IPS-NIHi7 (cell line): Measurements from ENCODE around the gene GAB2.
"Not testable (repeated sequence)": the region's sequence is repeated elsewhere in the genome, so short reads cannot be mapped to it uniquely, and the experiment has no call there.

Source experiments
- DNase-seq: peaks from one replicate; pipeline ENCODE4 v3.0.0; 2012; ENCODE audit warnings: mixed read lengths; ENCODE audit errors: extremely low spot score

GAB2 gene

DNA sequence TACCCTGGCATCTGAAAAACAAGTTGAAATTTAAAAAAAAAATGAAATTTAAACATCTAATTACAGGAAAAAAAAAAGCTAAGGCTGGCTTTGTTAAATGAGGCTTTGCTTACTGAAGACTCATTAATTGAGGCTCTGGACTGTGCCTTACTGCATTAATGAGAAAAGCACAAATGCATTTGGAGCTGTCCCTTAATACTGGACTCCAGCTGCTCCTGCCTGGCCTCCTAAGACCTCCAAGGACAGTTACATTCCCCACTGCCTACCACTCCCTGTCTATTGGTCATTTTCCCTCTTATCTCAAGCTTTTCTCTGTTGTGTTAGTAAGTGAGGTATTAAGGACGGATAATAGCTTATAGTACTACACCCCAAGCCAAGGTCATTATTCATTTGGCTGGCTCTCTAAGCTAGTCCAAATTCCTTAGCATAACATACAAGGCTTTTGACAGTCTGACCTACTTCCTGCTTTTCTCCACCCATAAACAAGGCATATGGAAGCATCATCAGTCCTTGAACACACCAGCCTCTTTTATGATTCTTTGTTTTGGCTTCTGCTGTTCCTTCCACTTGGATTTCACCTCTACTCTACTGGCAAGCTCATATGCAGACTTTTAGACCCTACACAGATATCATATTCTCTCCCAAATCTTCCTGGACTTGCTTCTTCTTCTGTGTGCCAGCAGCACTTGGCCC, 166.4 kb downstream of the GAB2 start:
- no peak for DNase-seq

- no peak for DNase-seq
Measured at GRCh38 chr11:78250099-78250498, 167.5 kb downstream of the GAB2 start.

DNA sequence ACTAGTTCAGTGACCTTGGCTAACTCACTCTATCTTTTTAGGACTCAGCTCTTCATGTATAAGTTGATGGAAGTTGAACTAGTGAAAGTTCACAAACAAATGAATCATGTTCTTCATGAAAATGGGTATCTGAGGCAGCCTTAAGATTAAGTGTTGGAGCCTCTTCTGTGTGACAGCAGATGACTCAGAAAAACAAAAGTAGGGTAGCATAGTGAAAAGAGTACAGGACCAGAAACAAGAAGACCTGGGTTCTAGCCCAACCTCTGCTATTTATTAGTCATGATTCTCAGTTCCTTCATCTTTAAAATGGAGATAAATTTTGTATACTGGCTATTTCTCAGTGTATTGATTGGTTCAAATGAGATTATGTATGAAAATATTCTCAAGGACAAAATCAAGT, 168.7 kb downstream of the GAB2 start:
- no peak for DNase-seq

- no peak for DNase-seq
Measured at GRCh38 chr11:78248191-78248590, 169.4 kb downstream of the GAB2 start.

DNA sequence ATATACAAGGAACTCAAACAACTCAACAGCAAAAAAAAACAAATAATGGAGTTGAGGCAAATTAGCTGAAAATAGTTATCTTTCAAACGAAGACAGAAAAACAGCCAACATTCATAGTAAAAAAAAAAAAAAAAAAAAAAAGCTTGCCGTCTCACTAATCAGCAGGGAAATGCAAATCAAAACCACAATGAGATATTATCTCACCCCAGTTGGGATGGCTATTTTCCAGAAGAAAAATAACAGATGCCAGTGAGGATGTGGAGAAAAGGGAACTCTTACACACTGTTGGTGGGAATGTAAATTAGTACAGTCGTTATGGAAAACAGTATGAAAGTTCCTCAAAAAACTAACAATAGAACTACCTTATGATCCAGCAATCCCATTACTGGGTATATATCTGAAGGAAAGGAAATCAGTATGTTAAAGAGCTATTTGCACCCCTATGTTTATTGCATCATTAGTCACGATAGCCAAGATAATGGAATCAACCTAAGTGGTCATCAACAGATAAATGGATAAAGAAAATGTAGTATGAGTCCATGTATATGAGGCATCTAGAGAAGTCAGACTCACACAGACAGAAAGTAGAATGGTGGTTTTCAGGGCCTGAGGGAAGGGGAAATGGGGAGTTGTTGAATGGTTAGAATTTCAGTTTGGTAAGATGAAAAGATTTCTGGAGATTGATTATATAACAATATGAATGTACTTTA, 172.9 kb downstream of the GAB2 start:
- no peak for DNase-seq

GRCh38 chr11:78244080-78244479, 173.5 kb downstream of the GAB2 start:
- no peak for DNase-seq

- DNase-seq, result no peak
Measured at GRCh38 chr11:78241475-78241874, 176.1 kb downstream of the GAB2 start.

DNA sequence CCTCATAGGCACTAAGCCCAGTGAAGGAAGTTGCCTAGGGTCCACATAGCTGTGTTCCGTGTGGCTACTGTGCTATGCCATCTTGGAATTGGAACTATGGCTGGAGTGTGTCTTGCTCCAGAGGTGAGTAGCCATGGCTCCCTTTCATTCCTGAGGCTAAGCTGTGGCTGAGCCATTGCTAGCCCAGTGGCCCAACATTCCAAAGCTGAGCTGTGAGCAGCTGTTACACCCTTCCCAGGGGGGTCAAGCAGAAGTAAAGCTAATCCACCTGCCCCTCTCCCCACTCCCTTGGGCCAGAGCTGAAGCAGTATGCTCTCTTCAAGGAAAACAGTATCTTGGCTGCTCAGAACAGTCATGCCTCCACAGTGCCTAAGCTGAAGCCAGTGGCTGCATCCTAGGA, 177.8 kb downstream of the GAB2 start:
- no peak for DNase-seq

GRCh38 chr11:78237293-78238046, 180.2 kb downstream of the GAB2 start:
- DNase-seq, result no peak

- no peak for DNase-seq
Measured at GRCh38 chr11:78234006-78234405, 183.6 kb downstream of the GAB2 start.

DNA sequence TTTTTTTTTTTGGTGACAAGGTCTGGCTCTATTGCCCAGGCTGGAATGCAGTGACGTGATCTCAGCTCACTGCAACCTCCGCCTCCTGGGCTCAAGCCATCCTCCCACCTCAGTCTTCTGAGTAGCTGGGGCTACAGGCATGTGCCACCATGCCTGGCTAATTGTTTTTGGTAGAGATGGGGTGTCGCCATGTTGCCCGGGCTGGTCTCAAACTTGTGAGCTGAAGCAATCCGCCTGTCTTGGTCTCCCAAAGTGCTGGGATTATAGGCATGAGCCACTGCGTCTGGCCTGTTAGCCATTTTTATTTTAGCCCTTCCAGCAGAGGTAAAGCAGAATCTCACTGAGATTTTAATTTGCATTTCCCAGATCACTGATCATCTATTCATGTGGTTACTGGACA, 184.6 kb downstream of the GAB2 start:
- DNase-seq, result not testable (repeated sequence)

- DNase-seq, result no peak
Measured at GRCh38 chr11:78231962-78232501, 185.6 kb downstream of the GAB2 start.

DNA sequence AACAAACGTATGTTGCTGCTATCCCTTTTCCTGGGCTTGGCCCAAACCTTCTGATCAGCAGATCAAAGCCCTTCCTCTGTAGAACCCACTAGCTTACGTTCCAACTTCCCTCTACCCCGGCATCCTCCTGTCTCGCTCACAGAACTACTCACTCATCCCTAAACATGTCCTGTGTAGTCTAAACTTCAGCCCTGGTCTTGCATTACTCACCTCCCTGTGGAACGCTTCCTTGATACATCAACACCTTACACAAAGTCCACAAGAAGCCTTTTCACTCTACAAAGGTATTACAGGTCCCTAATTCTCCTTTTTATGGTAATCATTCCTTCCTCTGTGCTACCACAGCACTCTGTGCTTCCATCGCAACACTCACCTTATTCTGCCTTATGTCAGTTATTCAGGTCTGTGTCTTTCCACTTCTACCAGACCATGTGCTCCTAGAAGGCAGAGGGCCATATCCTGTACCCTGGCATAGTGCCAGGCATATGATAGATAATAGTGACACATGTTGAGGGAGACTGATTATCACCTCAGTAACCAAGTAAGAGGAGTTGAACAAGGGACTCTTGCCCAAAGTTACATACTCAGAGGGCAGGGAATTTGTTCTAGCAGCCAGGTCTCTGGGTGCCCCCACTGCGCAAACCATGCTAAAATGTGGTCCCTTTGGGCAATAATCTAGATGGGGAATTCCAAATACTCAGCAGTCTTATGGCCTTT, 187.3 kb downstream of the GAB2 start:
- no peak for DNase-seq

GRCh38 chr11:78229106-78229505, 188.5 kb downstream of the GAB2 start:
- DNase-seq, result no peak

DNA sequence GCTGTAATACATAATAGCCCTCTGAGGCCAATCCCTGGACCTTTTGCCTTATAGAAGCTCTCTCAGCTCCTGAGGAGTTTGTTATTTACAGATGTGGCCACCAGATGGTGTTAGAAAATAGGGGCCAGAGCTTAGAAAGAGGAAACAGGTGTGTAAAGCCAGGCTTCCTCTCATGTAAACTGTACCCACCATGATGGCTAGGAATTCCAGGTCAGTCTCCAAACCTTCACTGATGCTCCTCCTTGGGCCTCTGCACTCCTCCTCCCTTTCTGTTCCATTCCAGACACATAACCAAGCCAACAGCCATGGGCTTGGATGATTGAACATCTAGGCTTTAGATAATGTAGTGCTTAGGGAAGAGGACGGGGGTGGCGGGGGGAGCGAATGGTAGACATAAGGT, 189.2 kb downstream of the GAB2 start:
- DNase-seq, result peak; percentile 81

DNA sequence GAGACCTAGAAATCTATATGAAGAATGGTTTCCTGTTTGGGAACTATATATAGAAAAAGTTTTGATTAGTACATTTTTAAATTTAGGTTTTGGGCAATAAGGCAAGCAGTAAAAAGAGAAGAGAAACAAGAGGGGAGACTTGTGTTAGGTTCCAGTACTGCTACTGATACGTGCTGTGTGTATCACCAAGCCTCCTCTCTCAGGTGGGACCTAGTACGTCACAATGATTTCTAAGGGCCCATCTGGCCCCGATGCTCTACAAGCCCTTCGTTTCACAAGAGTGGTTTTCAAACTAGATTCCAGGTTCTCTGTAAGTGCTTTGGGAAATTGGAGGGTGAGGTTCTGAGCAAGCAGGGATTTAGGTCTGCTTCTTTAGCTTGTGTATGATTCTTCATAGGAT, 189.7 kb downstream of the GAB2 start:
- no peak for DNase-seq

DNA sequence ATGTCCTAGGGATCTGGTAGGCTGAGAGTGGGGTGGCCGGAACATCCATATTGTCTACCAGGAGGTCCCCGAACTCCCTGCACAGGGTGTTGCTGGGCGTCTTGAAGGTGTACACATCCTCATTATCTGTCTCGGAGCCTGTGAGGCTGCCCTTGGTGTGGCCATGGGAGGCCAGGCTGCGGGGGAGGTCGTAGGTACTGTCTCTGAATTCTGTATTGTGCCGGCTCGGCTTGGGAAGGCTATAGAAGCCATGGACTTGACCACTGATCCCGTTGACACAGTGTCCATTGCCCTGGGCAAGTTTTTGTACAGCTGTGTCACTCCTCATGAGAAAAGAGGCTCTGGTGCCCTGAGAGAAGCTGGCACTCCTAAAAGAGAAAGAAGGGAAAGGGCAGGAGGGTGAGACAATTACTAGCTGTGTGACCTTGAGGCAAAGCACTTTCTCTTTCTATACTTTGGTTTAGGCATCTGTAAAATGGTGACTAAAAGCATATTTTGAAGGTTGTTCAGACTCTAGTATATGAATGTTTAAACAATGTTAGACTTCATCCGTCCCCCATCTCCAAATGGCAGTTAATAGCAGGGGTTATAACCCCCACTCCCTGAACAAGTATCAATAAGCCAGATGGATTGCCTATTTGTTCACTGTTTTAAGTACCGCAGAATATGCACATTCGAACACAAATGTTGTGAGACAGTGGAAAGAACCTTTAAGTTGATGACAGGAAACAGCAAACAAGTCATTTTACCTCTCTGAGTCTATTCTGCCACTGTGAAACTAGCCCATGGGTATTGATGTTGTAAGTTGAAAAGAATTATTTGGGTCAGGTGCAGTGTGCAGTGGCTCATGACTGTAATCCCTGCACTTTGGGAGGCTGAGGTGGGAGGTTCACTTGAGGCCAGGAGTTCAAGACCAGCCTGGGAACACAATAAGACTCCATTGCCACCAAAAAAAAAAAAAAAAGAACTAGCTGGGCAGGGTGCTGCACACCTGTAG, 190.6 kb downstream of the GAB2 start:
- DNase-seq, result no peak

DNA sequence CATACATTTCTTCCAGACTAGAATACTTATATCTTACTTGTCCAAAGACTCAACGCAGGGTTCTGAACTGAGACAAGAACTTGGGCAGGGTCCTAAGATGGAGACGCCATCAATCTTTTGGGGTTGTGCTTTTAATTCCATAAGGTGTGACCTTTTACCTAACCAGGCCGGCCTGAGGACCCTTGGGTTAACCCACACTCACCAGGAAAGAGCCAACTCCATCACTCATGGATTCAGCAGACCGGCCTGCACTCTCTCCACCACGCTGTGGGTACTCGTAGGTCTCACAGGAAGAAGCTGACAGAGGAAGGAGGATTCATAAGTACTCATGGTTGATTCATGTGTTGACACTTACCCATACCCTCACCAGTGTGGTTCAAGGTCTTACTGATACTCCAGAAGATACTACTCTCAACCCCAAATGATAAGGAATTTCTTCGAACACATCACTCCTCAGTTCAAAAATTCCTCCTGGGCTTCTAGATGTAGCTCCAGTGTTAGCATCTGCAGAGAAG, 192.7 kb downstream of the GAB2 start:
- no peak for DNase-seq

GRCh38 chr11:78224506-78224905, 193.1 kb downstream of the GAB2 start:
- no peak for DNase-seq

DNA sequence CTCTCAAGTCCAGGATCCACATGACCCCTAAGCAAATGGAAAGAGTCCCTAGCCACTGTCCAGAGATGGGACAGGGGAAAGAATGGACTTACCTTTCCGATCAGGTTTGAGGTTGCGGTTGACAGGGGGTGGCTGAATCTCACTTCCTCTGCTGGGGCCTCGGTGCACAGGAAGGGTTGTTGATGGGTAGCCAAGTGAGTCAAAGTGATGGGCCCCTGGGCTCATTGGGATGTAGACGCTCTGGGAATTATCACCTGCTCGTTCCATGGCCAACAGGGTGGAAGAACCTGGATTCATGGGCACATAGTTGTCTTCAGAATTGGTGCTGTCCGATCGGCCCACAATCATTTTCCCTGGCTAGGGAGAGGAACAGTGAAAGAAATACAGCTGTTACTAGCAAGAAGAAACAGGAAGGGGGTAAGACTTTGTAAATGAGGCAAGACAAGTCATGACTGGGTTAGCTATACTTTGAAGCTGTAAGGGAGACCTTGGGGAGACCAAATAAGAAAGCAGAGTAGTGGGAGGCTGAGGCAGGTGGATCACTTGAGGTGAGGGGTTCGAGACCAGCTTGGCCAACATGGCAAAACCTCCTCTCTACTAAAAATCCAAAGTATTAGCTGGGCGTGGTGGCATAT, 194.2 kb downstream of the GAB2 start:
- no peak for DNase-seq
